Subcutaneous adipose tissue (tissue), 4 donors: ENCODE results near the gene IFI30. TPM values are rescaled to one million over a fixed set of nuclear protein-coding genes. Genes with fewer than 3 reads are reported as not detected.

Source experiments
- total RNA-seq, 4 donors: library from RNA; depleted of rRNA; stranded (reverse); fragments of >200 nt; gene quantifications; one replicate each; pipeline ENCODE4 v1.1.0, GENCODE V29; 2016
- TF ChIP-seq, protein P1 (sequence below): fragments of 450-650 bp; IDR thresholded peaks from one replicate; pipeline ENCODE4 v1.5.1; 2016; ENCODE audit warnings: low read depth, mild to moderate bottlenecking, control low read depth, antibody characterized with exemption, moderate library complexity

The IFI30 gene
- total RNA-seq, 4 donors from 2014 or later: 47.8 to 934 (median 110) TPM

DNA sequence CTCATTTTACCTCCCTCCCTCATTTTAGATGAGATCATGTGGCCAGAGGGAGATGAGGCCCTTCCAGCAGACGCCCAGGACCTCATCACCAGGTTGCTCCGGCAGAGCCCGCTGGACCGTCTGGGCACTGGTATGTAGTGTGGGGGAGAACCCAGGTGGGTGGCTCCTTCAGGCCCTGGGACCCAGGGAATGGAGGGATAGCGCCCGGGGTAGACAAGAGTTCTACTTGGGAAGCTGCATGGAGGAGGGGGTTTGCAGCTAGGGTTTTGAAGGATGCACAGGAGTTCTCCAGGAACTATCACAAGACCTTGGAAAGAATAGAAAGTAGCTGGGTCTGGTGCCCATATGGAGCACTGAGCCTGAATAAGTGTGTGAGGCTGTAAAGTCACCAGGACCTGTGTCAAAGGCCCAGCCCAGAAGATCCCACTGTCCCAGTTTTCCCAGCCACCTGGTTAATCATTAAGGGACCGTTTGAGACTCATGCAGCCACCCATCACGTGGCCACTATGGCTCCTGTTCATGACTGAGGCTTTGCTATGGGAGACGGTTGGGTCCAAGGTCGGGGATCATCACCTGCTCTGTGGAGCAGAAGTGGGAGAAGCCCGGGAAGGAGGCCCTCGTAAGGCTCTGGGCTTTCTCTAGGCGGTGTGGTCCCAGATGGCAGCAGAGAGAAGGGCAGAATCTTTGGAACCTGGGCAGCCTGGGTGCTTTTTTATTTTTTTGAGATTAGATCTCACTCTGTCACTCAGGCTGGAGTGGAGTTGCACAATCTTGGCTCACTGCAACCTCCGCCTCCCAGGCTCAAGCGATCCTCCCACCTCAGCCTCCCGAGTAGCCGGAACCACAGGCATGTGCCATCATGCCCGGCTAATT is 37.7 kb upstream of the IFI30 start:
- TF ChIP-seq, protein P1, sequence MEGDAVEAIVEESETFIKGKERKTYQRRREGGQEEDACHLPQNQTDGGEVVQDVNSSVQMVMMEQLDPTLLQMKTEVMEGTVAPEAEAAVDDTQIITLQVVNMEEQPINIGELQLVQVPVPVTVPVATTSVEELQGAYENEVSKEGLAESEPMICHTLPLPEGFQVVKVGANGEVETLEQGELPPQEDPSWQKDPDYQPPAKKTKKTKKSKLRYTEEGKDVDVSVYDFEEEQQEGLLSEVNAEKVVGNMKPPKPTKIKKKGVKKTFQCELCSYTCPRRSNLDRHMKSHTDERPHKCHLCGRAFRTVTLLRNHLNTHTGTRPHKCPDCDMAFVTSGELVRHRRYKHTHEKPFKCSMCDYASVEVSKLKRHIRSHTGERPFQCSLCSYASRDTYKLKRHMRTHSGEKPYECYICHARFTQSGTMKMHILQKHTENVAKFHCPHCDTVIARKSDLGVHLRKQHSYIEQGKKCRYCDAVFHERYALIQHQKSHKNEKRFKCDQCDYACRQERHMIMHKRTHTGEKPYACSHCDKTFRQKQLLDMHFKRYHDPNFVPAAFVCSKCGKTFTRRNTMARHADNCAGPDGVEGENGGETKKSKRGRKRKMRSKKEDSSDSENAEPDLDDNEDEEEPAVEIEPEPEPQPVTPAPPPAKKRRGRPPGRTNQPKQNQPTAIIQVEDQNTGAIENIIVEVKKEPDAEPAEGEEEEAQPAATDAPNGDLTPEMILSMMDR: no peak

DNA sequence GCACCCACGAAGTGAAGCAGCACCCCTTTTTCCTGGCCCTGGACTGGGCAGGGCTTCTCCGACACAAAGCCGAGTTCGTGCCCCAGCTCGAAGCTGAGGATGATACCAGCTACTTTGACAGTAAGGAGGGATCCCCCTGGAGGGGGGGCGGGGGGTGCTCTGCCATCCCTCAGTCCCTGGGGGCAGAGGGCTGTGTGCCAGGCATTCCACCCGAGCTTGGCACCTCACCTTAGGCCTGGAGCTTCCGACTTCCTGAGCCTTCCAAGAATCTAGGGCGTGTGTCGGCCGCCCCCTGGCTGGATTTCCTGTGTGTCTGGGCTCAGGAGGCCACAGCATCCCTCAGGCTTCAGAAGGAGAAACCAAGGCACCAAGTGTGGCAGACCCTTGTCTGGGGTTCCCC is 36.4 kb upstream of the IFI30 start:
- TF ChIP-seq, protein P1: no peak

DNA sequence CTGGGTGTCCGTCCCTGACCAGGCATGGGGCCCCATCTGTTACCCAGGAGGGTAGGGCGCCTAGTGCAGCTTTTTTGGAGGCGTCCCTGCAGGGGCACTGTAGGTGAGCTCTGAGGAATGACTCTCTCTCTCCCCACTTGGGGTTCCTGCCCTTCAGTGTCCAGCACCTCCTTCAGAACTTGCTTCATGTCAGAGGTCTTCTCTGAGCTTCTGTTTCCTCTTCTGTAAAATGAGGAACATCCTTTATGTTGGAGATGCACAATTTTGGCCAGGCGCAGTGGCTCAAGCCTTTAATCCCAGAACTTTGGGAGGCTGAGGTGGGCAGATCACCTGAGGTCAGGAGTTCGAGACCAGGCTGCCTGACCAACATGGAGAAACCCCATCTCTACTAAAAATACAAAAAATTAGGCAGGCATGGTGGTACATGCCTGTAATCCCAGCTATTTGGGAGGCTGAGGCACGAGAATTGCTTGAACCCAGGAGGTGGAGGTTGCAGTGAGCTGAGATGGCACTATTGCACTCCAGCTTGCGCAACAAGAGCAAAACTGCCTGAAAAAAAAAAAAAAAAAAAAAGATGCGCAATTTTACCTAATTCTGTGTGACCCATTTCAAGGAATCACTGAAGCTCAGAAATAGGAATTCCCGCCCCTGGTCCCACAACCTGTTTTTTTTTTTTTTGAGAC is 35.8 kb upstream of the IFI30 start:
- TF ChIP-seq, protein P1: no peak

DNA sequence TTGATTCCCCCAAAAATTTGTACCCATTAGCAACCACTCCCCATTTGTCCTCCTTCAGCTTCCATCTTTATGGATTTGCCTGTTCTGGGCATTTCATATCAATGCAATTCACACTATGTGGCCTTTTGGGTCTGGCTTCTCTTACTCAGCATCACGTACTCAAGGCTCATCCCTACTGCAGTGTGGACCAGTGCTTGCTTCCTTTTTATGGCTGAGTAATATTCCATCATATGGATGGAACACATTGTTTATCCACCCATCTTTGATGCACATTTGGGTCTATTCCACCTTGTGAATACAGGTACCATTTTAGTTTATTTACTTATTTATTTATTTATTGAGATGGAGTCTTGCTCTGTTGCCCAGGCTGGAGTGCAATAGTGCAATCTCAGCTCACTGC is 33.1 kb upstream of the IFI30 start:
- TF ChIP-seq, protein P1: no peak

DNA sequence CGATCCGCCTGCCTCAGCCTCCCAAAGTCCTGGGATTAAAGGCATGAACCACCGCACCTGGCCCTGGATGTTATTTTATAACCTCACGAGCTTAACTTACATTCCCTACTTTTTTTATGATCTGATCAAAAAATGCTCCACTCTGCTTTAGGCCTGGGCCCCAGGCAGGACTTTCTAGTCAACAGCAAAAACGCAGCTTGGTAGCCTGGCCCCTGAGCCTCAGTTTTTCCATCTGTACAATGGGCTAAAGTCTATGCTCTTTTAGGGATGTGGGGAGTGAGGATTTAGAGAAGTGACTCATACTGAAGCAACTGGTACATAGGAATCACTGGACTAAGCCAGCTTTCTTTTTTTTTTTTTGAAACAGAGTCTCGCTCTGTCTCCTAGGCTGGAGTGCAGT is 32.6 kb upstream of the IFI30 start:
- TF ChIP-seq, protein P1: no peak

DNA sequence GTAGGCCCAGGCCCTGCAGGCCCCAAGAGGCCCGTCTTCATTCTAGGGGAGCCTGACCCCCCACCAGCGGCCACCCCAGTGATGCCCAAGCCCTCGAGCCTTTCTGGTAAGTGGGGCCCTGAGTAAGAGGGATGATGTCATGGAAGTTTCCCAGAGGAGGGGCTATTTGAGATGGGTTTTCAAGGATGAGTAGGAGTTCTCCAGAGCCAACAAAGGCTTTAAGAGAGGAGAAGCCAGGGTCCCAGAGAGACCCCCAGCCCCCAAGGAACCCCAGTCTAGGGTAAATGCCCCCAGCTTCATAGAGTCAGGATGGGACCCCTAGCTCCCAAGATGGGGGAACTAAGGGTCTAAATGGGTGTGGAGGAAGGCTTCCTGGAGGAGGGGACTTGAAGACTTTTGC is 29.7 kb upstream of the IFI30 start:
- TF ChIP-seq, protein P1: no peak

DNA sequence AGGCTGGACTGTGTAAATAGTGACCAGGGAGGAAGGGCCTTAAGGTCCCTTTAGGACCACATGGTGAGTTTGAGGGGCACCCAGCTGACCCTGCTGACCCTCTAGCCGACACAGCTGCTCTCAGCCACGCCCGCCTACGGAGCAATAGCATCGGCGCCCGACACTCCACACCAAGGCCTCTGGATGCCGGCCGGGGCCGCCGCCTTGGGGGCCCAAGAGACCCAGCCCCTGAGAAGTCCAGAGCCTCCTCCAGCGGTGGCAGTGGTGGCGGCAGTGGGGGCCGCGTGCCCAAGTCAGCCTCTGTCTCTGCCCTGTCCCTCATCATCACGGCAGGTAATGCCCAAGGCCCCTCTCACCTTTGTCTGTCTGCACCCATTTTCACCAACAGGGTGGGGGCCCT is 29.3 kb upstream of the IFI30 start:
- TF ChIP-seq, protein P1: no peak
